Activated T-helper 9 cell treated with anti-CD3 and anti-CD28 coated beads, Interleukin-2, amount 50 U/mL, for 16 hours (primary cell): ENCODE measurements around the gene MTMR3.

Experiments
- DNase-seq: peaks from one replicate; pipeline ENCODE4 v3.0.0-alpha.2; 2020; ENCODE audit warnings: low read depth

The MTMR3 gene

GRCh38 chr22:29916007-29916544 lies 33.1 kb downstream of the MTMR3 start:
- DNase-seq, result no peak

- DNase-seq, result no peak
Measured at GRCh38 chr22:29917052-29917902, 34.3 kb downstream of the MTMR3 start.

GRCh38 chr22:29925402-29925801 lies 42.4 kb downstream of the MTMR3 start:
- no peak for DNase-seq

- no peak for DNase-seq
Measured at GRCh38 chr22:29926057-29926456, 43.1 kb downstream of the MTMR3 start.

GRCh38 chr22:29932136-29932535 lies 49.2 kb downstream of the MTMR3 start:
- no peak for DNase-seq

GRCh38 chr22:29933619-29934018 lies 50.6 kb downstream of the MTMR3 start:
- DNase-seq, result no peak

- DNase-seq, result no peak
Measured at GRCh38 chr22:29934596-29934995, 51.6 kb downstream of the MTMR3 start.

GRCh38 chr22:29936186-29936585 lies 53.2 kb downstream of the MTMR3 start:
- no peak for DNase-seq

GRCh38 chr22:29937940-29938693 lies 55.1 kb downstream of the MTMR3 start:
- no peak for DNase-seq

- DNase-seq, result no peak
Measured at GRCh38 chr22:29940526-29940925, 57.6 kb downstream of the MTMR3 start.

GRCh38 chr22:29944339-29944738 lies 61.4 kb downstream of the MTMR3 start:
- no peak for DNase-seq

- DNase-seq, result no peak
Measured at GRCh38 chr22:29945435-29945834, 62.5 kb downstream of the MTMR3 start.

- DNase-seq, result no peak
Measured at GRCh38 chr22:29946220-29946619, 63.2 kb downstream of the MTMR3 start.

- DNase-seq, result no peak
Measured at GRCh38 chr22:29947410-29948384, 64.7 kb downstream of the MTMR3 start.

- no peak for DNase-seq
Measured at GRCh38 chr22:29948385-29948769, 65.4 kb downstream of the MTMR3 start.

- no peak for DNase-seq
Measured at GRCh38 chr22:29949872-29950271, 66.9 kb downstream of the MTMR3 start.

- no peak for DNase-seq
Measured at GRCh38 chr22:29951791-29952413, 68.9 kb downstream of the MTMR3 start.

- DNase-seq, result no peak
Measured at GRCh38 chr22:29954203-29954855, 71.4 kb downstream of the MTMR3 start.

GRCh38 chr22:29956680-29957079 lies 73.7 kb downstream of the MTMR3 start:
- no peak for DNase-seq

GRCh38 chr22:29958170-29958569 lies 75.2 kb downstream of the MTMR3 start:
- DNase-seq, result no peak

GRCh38 chr22:29964776-29965175 lies 81.8 kb downstream of the MTMR3 start:
- DNase-seq, result no peak
